HepG2 (cell line): ENCODE data around the gene NELFB. TPM values are rescaled to one million over a fixed set of nuclear protein-coding genes. Genes with fewer than 3 reads are reported as not detected.

Experiments
- HNRNPUL1 ChIP-seq: fragments of 200-400 bp; formaldehyde crosslinking; IDR thresholded peaks from 2 replicates; pipeline ENCODE4 v1.6.1; 2017; ENCODE audit warnings: low read depth, mild to moderate bottlenecking, low read length, moderate library complexity
- MAZ ChIP-seq, 2 experiments: sonication (generic) in 1 of 2; formaldehyde crosslinking in 1 of 2; IDR thresholded peaks; 2 replicates each; pipeline versions ENCODE4 v1.5.0 to v1.6.1; 2012 to 2020; ENCODE audit warnings: low read depth in 2 of 2, mild to moderate bottlenecking in 2 of 2, borderline replicate concordance in 1 of 2, improper control_type of control experiment in 1 of 2, low read length in 1 of 2, missing genetic modification reagents in 1 of 2, moderate library complexity in 1 of 2
- NCOA2 ChIP-seq: sonication (generic); formaldehyde crosslinking; IDR thresholded peaks from 2 replicates; pipeline ENCODE4 v1.8.0; 2022; ENCODE audit warnings: inconsistent platforms
- NFYC ChIP-seq: IDR thresholded peaks from 2 replicates; pipeline ENCODE4 v1.6.1; 2016; ENCODE audit warnings: missing genetic modification reagents, missing compliant biosample characterization
- PRMT3 ChIP-seq: sonication (generic); formaldehyde crosslinking; IDR thresholded peaks from 2 replicates; pipeline ENCODE4 v1.8.1; 2022; ENCODE audit warnings: low read depth, mild to moderate bottlenecking, moderate library complexity, missing genetic modification reagents, borderline replicate concordance
- TCF7 ChIP-seq: sonication (generic); IDR thresholded peaks from 2 replicates; pipeline ENCODE4 v1.6.1; 2016; ENCODE audit warnings: antibody characterized with exemption, low read depth
- TOE1 ChIP-seq: sonication (generic); formaldehyde crosslinking; IDR thresholded peaks from 2 replicates; pipeline ENCODE4 v1.4.0; 2020; ENCODE audit warnings: mild to moderate bottlenecking, missing genetic modification reagents
- ZKSCAN5 ChIP-seq: sonication (generic); formaldehyde crosslinking; IDR thresholded peaks from 2 replicates; pipeline ENCODE4 v1.5.1; 2020; ENCODE audit warnings: mild to moderate bottlenecking, missing genetic modification reagents
- ZNF263 ChIP-seq: sonication (generic); formaldehyde crosslinking; IDR thresholded peaks from 2 replicates; pipeline ENCODE4 v1.4.0; 2020; ENCODE audit warnings: missing genetic modification reagents
- ZNF34 ChIP-seq: sonication (generic); formaldehyde crosslinking; IDR thresholded peaks from 2 replicates; pipeline ENCODE4 v1.4.0; 2020; ENCODE audit warnings: mild to moderate bottlenecking, missing genetic modification reagents, borderline replicate concordance
- ZNF44 ChIP-seq: sonication (generic); formaldehyde crosslinking; IDR thresholded peaks from 2 replicates; pipeline ENCODE4 v1.5.1; 2020; ENCODE audit warnings: mild to moderate bottlenecking, missing genetic modification reagents
- ZNF737 ChIP-seq: sonication (generic); formaldehyde crosslinking; IDR thresholded peaks from 2 replicates; pipeline ENCODE4 v1.5.0; 2020; ENCODE audit warnings: missing genetic modification reagents, mild to moderate bottlenecking, borderline replicate concordance
- polyA plus RNA-seq, 8 experiments: library from polyadenylated mRNA; depleted of rRNA in 3 of 8; stranded (reverse) in 7 of 8; unstranded in 1 of 8; fragments of >200 nt; fragmentation: Illumina TruSeq in 4 of 8; extraction: Trizol in 4 of 8; gene quantifications; 2 replicates each; pipeline versions ENCODE4 v1.2.1 to v1.2.3, GENCODE V29; 2011 to 2016; ENCODE audit warnings: low read depth in 4 of 8, missing spikeins in 1 of 8, mixed read lengths in 1 of 8; ENCODE audit not compliant: insufficient read depth in 1 of 8
- total RNA-seq, 5 experiments: library from RNA; depleted of rRNA; stranded (reverse); fragments of >200 nt; fragmentation: Illumina TruSeq; extraction: Trizol; gene quantifications; 2 replicates each; pipeline ENCODE4 v1.2.3, GENCODE V29; 2016; ENCODE audit warnings: low read depth in 1 of 5
- TF ChIP-seq, protein P1 (sequence below): sonication (generic); formaldehyde crosslinking; IDR thresholded peaks from 2 replicates; pipeline ENCODE4 v1.4.0; 2020; ENCODE audit warnings: mild to moderate bottlenecking, missing genetic modification reagents
- TF ChIP-seq, protein P2 (sequence below): sonication (generic); formaldehyde crosslinking; conservative IDR thresholded peaks from 2 replicates; pipeline ENCODE4 v1.4.0; 2020; ENCODE audit warnings: missing genetic modification reagents
- TF ChIP-seq, protein P3 (sequence below): sonication (generic); formaldehyde crosslinking; IDR thresholded peaks from 2 replicates; pipeline ENCODE4 v1.4.0; 2020; ENCODE audit warnings: missing genetic modification reagents, borderline replicate concordance
- TF ChIP-seq, protein P4 (sequence below): sonication (generic); formaldehyde crosslinking; IDR thresholded peaks from 2 replicates; pipeline ENCODE4 v1.9.0; 2021; ENCODE audit warnings: missing genetic modification reagents, mild to moderate bottlenecking, borderline replicate concordance
- TF ChIP-seq, protein P5 (sequence below): sonication (generic); formaldehyde crosslinking; IDR thresholded peaks from 2 replicates; pipeline ENCODE4 v1.5.0; 2020; ENCODE audit warnings: mild to moderate bottlenecking, missing genetic modification reagents

NELFB gene
- total and polyA plus RNA-seq, 2 of the 13 experiments (the other 11 are each of a cell fraction or from before 2014, with no cell fraction given), result 26.5 to 45.8 TPM

DNA sequence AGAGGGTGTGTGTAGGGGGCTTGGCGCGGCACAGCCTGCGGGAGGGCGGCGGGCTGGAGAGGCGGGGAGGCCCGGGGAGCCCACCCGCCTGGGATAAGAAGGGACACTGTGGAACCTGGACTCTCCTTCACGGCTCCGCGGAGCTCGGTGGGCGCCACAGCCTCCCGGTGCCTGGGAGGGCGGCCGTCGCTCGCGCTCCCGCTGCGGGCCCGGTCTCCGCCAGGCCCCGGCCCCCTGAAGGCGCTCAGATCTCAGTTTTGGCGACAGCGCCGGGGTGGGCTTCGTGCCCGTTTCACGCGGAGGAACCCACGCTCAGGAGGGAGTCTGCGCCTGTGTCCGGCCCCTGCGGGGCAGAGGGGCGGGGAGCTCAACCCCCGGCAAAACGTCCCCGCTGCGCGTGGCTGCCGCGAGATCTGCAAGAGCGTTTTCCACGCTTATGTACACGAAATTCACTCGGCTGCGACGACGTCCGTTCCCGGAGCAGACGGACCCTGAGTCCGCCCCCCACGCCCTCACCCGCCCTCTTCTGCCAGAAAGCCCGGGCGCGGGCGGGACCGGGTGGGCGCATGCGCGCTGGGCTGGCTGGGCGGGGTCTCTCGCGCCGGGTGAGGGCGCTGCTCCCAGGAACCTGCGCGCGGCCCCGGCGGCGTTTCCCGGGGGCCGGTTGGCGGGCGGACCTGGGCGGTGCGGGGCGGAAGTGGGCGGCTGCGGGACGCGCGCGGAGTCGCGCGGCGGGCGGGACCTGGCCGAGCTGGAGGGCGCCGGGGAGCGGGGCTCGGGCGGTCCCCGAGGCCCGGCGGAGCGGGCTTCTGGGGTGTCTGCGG, at the start of gene NELFB (continued):
- TF ChIP-seq, protein P1, sequence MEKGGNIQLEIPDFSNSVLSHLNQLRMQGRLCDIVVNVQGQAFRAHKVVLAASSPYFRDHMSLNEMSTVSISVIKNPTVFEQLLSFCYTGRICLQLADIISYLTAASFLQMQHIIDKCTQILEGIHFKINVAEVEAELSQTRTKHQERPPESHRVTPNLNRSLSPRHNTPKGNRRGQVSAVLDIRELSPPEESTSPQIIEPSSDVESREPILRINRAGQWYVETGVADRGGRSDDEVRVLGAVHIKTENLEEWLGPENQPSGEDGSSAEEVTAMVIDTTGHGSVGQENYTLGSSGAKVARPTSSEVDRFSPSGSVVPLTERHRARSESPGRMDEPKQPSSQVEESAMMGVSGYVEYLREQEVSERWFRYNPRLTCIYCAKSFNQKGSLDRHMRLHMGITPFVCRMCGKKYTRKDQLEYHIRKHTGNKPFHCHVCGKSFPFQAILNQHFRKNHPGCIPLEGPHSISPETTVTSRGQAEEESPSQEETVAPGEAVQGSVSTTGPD (CRISPR knock-in tag), result no peak
- TF ChIP-seq ZKSCAN5 (CRISPR knock-in tag) (no peak), TOE1 (peak; percentile 48), HNRNPUL1 (no peak), MAZ (IDR thresholded peaks at IDR 0.05; ENCODE audit: borderline replicate concordance, low read depth, low read length) (0 out of 2 replicates have a peak, but pooled peaks have one; percentile 59), MAZ (CRISPR knock-in tag; IDR thresholded peaks at IDR 0.05; ENCODE audit: low read depth) (no peak), ZNF44 (CRISPR knock-in tag) (no peak), PRMT3 (CRISPR knock-in tag) (no peak), ZNF34 (CRISPR knock-in tag) (no peak), TCF7 (no peak), NFYC (CRISPR knock-in tag) (no peak), ZNF263 (CRISPR knock-in tag) (no peak), ZNF737 (no peak), NCOA2 (CRISPR knock-in tag) (no peak)
- TF ChIP-seq, protein P2, sequence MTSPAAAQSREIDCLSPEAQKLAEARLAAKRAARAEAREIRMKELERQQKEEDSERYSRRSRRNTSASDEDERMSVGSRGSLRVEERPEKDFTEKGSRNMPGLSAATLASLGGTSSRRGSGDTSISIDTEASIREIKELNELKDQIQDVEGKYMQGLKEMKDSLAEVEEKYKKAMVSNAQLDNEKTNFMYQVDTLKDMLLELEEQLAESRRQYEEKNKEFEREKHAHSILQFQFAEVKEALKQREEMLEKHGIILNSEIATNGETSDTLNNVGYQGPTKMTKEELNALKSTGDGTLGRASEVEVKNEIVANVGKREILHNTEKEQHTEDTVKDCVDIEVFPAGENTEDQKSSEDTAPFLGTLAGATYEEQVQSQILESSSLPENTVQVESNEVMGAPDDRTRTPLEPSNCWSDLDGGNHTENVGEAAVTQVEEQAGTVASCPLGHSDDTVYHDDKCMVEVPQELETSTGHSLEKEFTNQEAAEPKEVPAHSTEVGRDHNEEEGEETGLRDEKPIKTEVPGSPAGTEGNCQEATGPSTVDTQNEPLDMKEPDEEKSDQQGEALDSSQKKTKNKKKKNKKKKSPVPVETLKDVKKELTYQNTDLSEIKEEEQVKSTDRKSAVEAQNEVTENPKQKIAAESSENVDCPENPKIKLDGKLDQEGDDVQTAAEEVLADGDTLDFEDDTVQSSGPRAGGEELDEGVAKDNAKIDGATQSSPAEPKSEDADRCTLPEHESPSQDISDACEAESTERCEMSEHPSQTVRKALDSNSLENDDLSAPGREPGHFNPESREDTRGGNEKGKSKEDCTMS (CRISPR knock-in tag), result no peak
- TF ChIP-seq, protein P3, sequence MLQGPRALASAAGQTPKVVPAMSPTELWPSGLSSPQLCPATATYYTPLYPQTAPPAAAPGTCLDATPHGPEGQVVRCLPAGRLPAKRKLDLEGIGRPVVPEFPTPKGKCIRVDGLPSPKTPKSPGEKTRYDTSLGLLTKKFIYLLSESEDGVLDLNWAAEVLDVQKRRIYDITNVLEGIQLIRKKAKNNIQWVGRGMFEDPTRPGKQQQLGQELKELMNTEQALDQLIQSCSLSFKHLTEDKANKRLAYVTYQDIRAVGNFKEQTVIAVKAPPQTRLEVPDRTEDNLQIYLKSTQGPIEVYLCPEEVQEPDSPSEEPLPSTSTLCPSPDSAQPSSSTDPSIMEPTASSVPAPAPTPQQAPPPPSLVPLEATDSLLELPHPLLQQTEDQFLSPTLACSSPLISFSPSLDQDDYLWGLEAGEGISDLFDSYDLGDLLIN (CRISPR knock-in tag), result 0 out of 2 replicates have a peak, but pooled peaks have one; percentile 23
- TF ChIP-seq, protein P4, sequence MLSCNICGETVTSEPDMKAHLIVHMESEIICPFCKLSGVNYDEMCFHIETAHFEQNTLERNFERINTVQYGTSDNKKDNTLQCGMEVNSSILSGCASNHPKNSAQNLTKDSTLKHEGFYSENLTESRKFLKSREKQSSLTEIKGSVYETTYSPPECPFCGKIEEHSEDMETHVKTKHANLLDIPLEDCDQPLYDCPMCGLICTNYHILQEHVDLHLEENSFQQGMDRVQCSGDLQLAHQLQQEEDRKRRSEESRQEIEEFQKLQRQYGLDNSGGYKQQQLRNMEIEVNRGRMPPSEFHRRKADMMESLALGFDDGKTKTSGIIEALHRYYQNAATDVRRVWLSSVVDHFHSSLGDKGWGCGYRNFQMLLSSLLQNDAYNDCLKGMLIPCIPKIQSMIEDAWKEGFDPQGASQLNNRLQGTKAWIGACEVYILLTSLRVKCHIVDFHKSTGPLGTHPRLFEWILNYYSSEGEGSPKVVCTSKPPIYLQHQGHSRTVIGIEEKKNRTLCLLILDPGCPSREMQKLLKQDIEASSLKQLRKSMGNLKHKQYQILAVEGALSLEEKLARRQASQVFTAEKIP, result no peak
- TF ChIP-seq, protein P5, sequence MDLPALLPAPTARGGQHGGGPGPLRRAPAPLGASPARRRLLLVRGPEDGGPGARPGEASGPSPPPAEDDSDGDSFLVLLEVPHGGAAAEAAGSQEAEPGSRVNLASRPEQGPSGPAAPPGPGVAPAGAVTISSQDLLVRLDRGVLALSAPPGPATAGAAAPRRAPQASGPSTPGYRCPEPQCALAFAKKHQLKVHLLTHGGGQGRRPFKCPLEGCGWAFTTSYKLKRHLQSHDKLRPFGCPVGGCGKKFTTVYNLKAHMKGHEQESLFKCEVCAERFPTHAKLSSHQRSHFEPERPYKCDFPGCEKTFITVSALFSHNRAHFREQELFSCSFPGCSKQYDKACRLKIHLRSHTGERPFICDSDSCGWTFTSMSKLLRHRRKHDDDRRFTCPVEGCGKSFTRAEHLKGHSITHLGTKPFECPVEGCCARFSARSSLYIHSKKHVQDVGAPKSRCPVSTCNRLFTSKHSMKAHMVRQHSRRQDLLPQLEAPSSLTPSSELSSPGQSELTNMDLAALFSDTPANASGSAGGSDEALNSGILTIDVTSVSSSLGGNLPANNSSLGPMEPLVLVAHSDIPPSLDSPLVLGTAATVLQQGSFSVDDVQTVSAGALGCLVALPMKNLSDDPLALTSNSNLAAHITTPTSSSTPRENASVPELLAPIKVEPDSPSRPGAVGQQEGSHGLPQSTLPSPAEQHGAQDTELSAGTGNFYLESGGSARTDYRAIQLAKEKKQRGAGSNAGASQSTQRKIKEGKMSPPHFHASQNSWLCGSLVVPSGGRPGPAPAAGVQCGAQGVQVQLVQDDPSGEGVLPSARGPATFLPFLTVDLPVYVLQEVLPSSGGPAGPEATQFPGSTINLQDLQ (CRISPR knock-in tag), result 0 out of 2 replicates have a peak, but pooled peaks have one; percentile 32
